H1 (cell line): ENCODE data around the gene GLYR1. TPM values are rescaled to one million over a fixed set of nuclear protein-coding genes. Genes with fewer than 3 reads are reported as not detected.

ENCODE experiments used
- CTCF ChIA-PET: fragments of 300-600 bp; sonication (Branson Sonifier 250); formaldehyde crosslinking; loops from one replicate; lab custom pipeline; 2021; ENCODE audit not compliant: partially characterized antibody; lab: Charles Lee
- POLR2A ChIA-PET: fragments of 300-600 bp; sonication (Branson Sonifier 250); formaldehyde crosslinking; loops from one replicate; lab custom pipeline; 2021; ENCODE audit warnings: inconsistent platforms; ENCODE audit not compliant: partially characterized antibody; lab: Charles Lee
- DNase-seq, 2 experiments: peaks; one replicate each; pipeline versions ENCODE4 v3.0.0 to v3.0.0-alpha.2; 2010 to 2022; ENCODE audit warnings: low spot score in 2 of 2, low read depth in 1 of 2, mixed read lengths in 1 of 2
- FAIRE-seq: peaks from 2 replicates; lab custom pipeline; 2011; peaks lifted over from hg19 to GRCh38; lab: Jason Lieb, UNC
- H2AFZ ChIP-seq: 2 replicates; pipeline ENCODE4 v1.8.1; 2012; ENCODE audit warnings: low read length, inconsistent platforms
- H2AK5ac ChIP-seq: 2 replicates; pipeline ENCODE4 v1.6.1; 2013; ENCODE audit warnings: low read depth, low read length
- H2BK120ac ChIP-seq: replicated peaks from 2 replicates; pipeline ENCODE3; 2013; ENCODE audit warnings: low read depth, low read length, inconsistent platforms
- H2BK12ac ChIP-seq: 2 replicates; pipeline ENCODE4 v1.6.1; 2013; ENCODE audit warnings: low read depth, low read length
- H2BK15ac ChIP-seq: 2 replicates; pipeline ENCODE4 v1.6.1; 2013; ENCODE audit warnings: low read length
- H2BK20ac ChIP-seq: 2 replicates; pipeline ENCODE4 v1.6.1; 2013; ENCODE audit warnings: low read length
- H2BK5ac ChIP-seq: 2 replicates; pipeline ENCODE4 v1.6.1; 2013; ENCODE audit warnings: low read depth, low read length
- H3K14ac ChIP-seq: 2 replicates; pipeline ENCODE4 v1.6.1; 2013; ENCODE audit warnings: inconsistent platforms; ENCODE audit not compliant: insufficient read length
- H3K18ac ChIP-seq: 2 replicates; pipeline ENCODE4 v1.6.1; 2013; ENCODE audit warnings: low read length; ENCODE audit errors: extremely low read depth
- H3K23ac ChIP-seq: 2 replicates; pipeline ENCODE4 v1.6.1; 2013; ENCODE audit warnings: inconsistent platforms; ENCODE audit not compliant: insufficient read length
- H3K23me2 ChIP-seq: 2 replicates; pipeline ENCODE4 v1.6.1; 2013; ENCODE audit warnings: low read depth, low read length
- H3K27ac ChIP-seq: 2 replicates; pipeline ENCODE4 v1.6.1; 2011; ENCODE audit warnings: low read depth, low read length, inconsistent platforms
- H3K27me3 ChIP-seq, 4 experiments: replicated peaks in 1 of 4; 1 replicate in 1 of 4; 2 replicates in 3 of 4; pipeline versions ENCODE4 v1.6.1 to v1.8.1; 2011 to 2013; ENCODE audit warnings: low read length in 3 of 4, mild to moderate bottlenecking in 3 of 4, inconsistent platforms in 2 of 4, mixed read lengths in 2 of 4, moderate library complexity in 1 of 4; ENCODE audit not compliant: control insufficient read depth in 3 of 4, insufficient read depth in 3 of 4; ENCODE audit errors: extremely low read depth in 1 of 4
- H3K36me3 ChIP-seq, 4 experiments: 2 replicates each; pipeline versions ENCODE4 v1.6.1 to v1.8.1; 2011 to 2013; ENCODE audit warnings: mild to moderate bottlenecking in 4 of 4, low read length in 3 of 4, moderate library complexity in 2 of 4, control low read depth in 1 of 4, inconsistent platforms in 1 of 4; ENCODE audit not compliant: insufficient read depth in 4 of 4, control insufficient read depth in 2 of 4
- H3K4ac ChIP-seq: replicated peaks from 2 replicates; pipeline ENCODE3; 2013; ENCODE audit warnings: low read length, low read depth, mixed read lengths, inconsistent platforms; ENCODE audit not compliant: insufficient read length
- H3K4me1 ChIP-seq, 4 experiments: replicated peaks in 1 of 4; 1 replicate in 1 of 4; 2 replicates in 3 of 4; pipeline versions ENCODE4 v1.6.1 to v1.8.1; 2011 to 2013; ENCODE audit warnings: low read length in 3 of 4, inconsistent platforms in 2 of 4, mixed read lengths in 1 of 4; ENCODE audit not compliant: insufficient read depth in 4 of 4, control insufficient read depth in 3 of 4
- H3K4me2 ChIP-seq, 2 experiments: 2 replicates each; pipeline versions ENCODE4 v1.6.1 to v1.8.1; 2011 to 2013; ENCODE audit warnings: low read depth in 2 of 2, low read length in 2 of 2, control low read depth in 1 of 2, inconsistent platforms in 1 of 2, mild to moderate bottlenecking in 1 of 2; ENCODE audit not compliant: insufficient read depth in 1 of 2
- H3K4me3 ChIP-seq, 4 experiments: fragments of 200-600, 300-600 bp in 1 of 4; sonication (generic), shearing (Covaris generic), sonication (Bioruptor Twin) in 1 of 4; 2 replicates each; pipeline versions ENCODE4 v1.5.1 to v1.8.1; 2011 to 2016; ENCODE audit warnings: low read length in 4 of 4, low read depth in 3 of 4, control low read depth in 2 of 4, inconsistent platforms in 2 of 4, mild to moderate bottlenecking in 2 of 4, mixed read lengths in 1 of 4, moderate library complexity in 1 of 4; ENCODE audit not compliant: insufficient read depth in 2 of 4; ENCODE audit errors: extremely low read depth in 1 of 4
- H3K56ac ChIP-seq: replicated peaks from 2 replicates; pipeline ENCODE3; 2013; ENCODE audit warnings: low read depth, mild to moderate bottlenecking, mixed read lengths, low read length, inconsistent platforms; ENCODE audit not compliant: insufficient read length
- H3K79me1 ChIP-seq: 2 replicates; pipeline ENCODE4 v1.6.1; 2013; ENCODE audit warnings: low read depth, low read length, control low read depth
- H3K79me2 ChIP-seq, 2 experiments: 2 replicates each; pipeline versions ENCODE4 v1.6.1 to v1.8.1; 2012 to 2013; ENCODE audit warnings: low read length in 2 of 2, mild to moderate bottlenecking in 2 of 2, inconsistent platforms in 1 of 2; ENCODE audit not compliant: insufficient read depth in 2 of 2, control insufficient read depth in 1 of 2
- H3K9ac ChIP-seq, 4 experiments: replicated peaks in 1 of 4; 1 replicate in 1 of 4; 2 replicates in 3 of 4; pipeline versions ENCODE4 v1.6.1 to v1.8.1; 2011 to 2013; ENCODE audit warnings: low read depth in 3 of 4, low read length in 3 of 4, control low read depth in 2 of 4, mild to moderate bottlenecking in 2 of 4, moderate library complexity in 2 of 4, inconsistent platforms in 1 of 4; ENCODE audit errors: extremely low read depth in 1 of 4
- H3K9me3 ChIP-seq, 2 experiments: 2 replicates each; pipeline versions ENCODE4 v1.6.1 to v1.8.1; 2012 to 2013; ENCODE audit warnings: mild to moderate bottlenecking in 2 of 2, moderate library complexity in 2 of 2, control low read depth in 1 of 2, inconsistent platforms in 1 of 2, low read depth in 1 of 2, low read length in 1 of 2, mixed read lengths in 1 of 2; ENCODE audit not compliant: insufficient read depth in 2 of 2
- H4K20me1 ChIP-seq, 2 experiments: replicated peaks in 1 of 2; 2 replicates each; pipeline versions ENCODE3 to v1.8.1; 2011 to 2013; ENCODE audit warnings: inconsistent platforms in 2 of 2, low read length in 2 of 2, mild to moderate bottlenecking in 1 of 2; ENCODE audit not compliant: insufficient read depth in 2 of 2, control insufficient read depth in 1 of 2
- H4K5ac ChIP-seq: 2 replicates; pipeline ENCODE4 v1.6.1; 2013; ENCODE audit warnings: low read length, low read depth, mixed read lengths, inconsistent platforms; ENCODE audit not compliant: insufficient read length
- H4K8ac ChIP-seq: 2 replicates; pipeline ENCODE4 v1.8.0; 2013; ENCODE audit warnings: mild to moderate bottlenecking, moderate library complexity, low read length, inconsistent platforms; ENCODE audit not compliant: insufficient read depth; ENCODE audit errors: extremely low read depth
- H4K91ac ChIP-seq: replicated peaks from 2 replicates; pipeline ENCODE3; 2013; ENCODE audit warnings: low read length, mixed read lengths, inconsistent platforms; ENCODE audit not compliant: insufficient read length
- BRCA1 ChIP-seq: IDR thresholded peaks from 2 replicates; pipeline ENCODE4 v1.6.1; 2012; ENCODE audit warnings: low read depth, low read length, improper control_type of control experiment
- WGBS, 2 experiments: shearing (Covaris generic) in 1 of 2; methylation state at CpG; one replicate each; pipeline versions ENCODE4 v1.1.6 to v1.1.7; 2013 to 2015; ENCODE audit warnings: low lambda C conversion rate in 2 of 2, mixed read lengths in 2 of 2, inconsistent platforms in 1 of 2, low coverage in 1 of 2, missing lambda C conversion rate in 1 of 2; ENCODE audit not compliant: insufficient replicate concordance in 2 of 2, insufficient coverage in 1 of 2, insufficient read length in 1 of 2; ENCODE audit errors: extremely low coverage in 1 of 2, missing lambda C conversion rate in 1 of 2; 5-methylcytosine and 5-hydroxymethylcytosine counted together
- polyA plus RNA-seq, 7 experiments: library from polyadenylated mRNA; depleted of rRNA in 3 of 7; stranded (reverse) in 5 of 7; unstranded in 2 of 7; fragments of >200 nt in 5 of 7; fragments of 200-250 nt in 2 of 7; gene quantifications; 1 replicate in 5 of 7; 2 replicates in 1 of 7; 4 replicates in 1 of 7; pipeline versions ENCODE4 v1.2.1 to v1.2.3, GENCODE V29; 2011 to 2013; ENCODE audit warnings: missing spikeins in 2 of 7, mixed read lengths in 2 of 7
- total RNA-seq: library from RNA; stranded (reverse); fragmentation: NEBNext Ultra II Directional; extraction: Animal tissue kit (Norgen Biotek cat#: 25700); gene quantifications from 2 replicates; pipeline ENCODE4 v1.2.1, GENCODE V29; 2021

Gene GLYR1
- total and polyA plus RNA-seq, 2 of the 8 experiments (the other 6 are each of a cell fraction or from before 2014, with no cell fraction given) = 50.2 to 115 TPM

DNA sequence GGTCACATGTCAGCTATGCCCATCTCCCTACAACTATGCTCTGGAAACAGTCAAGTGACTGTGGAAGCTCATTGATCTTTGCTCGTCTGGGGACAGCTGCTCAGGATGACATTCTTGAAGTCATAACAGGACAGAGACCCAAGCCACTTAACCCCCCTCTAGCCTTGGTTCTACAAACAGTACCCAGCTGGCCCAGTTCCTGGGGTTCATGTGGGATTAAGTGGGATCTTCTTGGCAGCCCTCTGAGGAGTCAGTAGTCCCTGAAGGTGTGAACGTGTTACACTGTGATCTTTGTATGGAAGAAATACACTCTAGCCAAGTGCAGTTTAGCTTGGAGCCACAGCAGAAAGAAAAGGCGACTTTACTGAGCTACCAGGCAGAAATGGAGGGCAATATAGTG, 26.0 kb upstream of the GLYR1 start:
- POLR2A ChIA-PET = interaction anchor here (1.6 to 3.0 kb wide), 2 partner anchors 11 to 18 kb away, joined by 5 to 13 read pairs; no protein-coding TSS in a partner anchor
- 80% methylated on average over 3 of the region's 3 CpGs; no CpG with 5 or more reads in 1 of the 2 experiments for WGBS, 2 experiments

More for the DNA sequence above, 26.0 kb upstream of the GLYR1 start:
- no peaks in the 10 kb centered on the region for H3K23me2 ChIP-seq
- no peak for TF ChIP-seq BRCA1
- TF ChIP-seq, all 59 proteins: peak for 0
- Histone ChIP-seq H3K79me2 (peaks cover 0 to 11% of the 10 kb centered on the region in 2 experiments; a peak in 2 of 4 replicates), H4K91ac (no peak overlapping the region), H2BK20ac (no peak overlapping the region), H2AK5ac (no peak overlapping the region), H3K23ac (no peak overlapping the region), H3K79me1 (peaks cover 6% of the 10 kb centered on the region; the same call in 1 of the 2 replicates), H3K27ac (no peak overlapping the region), H4K8ac (no peak overlapping the region), H3K27me3 (no peaks in the 10 kb centered on the region), H3K4me1 (no peaks in the 10 kb centered on the region), H3K9me3 (no peaks in the 10 kb centered on the region), H3K4me2 (no peak overlapping the region), H2BK120ac (no peak overlapping the region), H3K18ac (no peak overlapping the region), H4K5ac (no peak overlapping the region), H3K14ac (no peak overlapping the region), H4K20me1 (peaks cover 2 to 9% of the 10 kb centered on the region in 2 experiments), H3K4me3 (no peak overlapping the region), H3K9ac (no peak overlapping the region), H2BK15ac (no peak overlapping the region), H2AFZ (no peak overlapping the region), H2BK5ac (no peak overlapping the region), H3K4ac (no peak overlapping the region), H3K56ac (no peak overlapping the region), H2BK12ac (no peak overlapping the region), H3K36me3 (peaks cover 37 to 81% (median 64%) of the 10 kb centered on the region in 4 experiments)
- no peak for FAIRE-seq
- no peak for DNase-seq
- CTCF ChIA-PET = interaction anchor here (1.1 to 2.8 kb wide), 2 partner anchors 8 to 83 kb away, joined by 4 to 15 read pairs; no protein-coding TSS in a partner anchor
